Dermis blood vessel endothelial cell (primary cell): ENCODE measurements around the gene TAF11L6. TPM values are rescaled to one million over a fixed set of nuclear protein-coding genes. Genes with fewer than 3 reads are reported as not detected.
"Not testable (repeated sequence)": the region's sequence is repeated elsewhere in the genome, so short reads cannot be mapped to it uniquely, and the experiment has no call there.

Experiments
- DNase-seq: peaks from one replicate; pipeline ENCODE4 v3.0.0; 2010
- total RNA-seq: library from RNA; depleted of rRNA; stranded (reverse); fragments of >200 nt; gene quantifications from 2 replicates; pipeline ENCODE4 v1.2.3, GENCODE V29; 2014

Gene TAF11L6
- total RNA-seq, result not detected in 2 replicates

DNA sequence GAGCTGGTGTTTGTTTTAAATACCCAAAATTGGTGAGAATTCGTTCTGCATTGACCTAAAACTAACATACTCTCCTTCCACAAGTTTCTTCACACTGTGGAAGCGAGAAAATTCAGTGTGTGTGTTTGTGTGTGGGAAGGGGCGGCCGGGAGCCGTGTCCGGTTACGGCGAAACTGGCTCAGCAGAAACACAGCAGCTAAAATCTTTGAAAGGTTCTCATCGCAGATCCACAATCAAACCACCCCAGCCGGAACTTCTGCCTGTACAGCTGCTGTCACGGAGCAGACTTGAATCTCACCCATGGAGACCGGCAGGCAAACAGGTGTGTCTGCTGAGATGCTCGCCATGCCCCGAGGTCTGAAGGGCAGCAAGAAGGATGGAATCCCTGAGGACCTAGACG lies at the start of gene TAF11L6:
TAF11L6 (plus strand) TSS at position 301 of the 400 bp plus-strand sequence.
- not testable (repeated sequence) for DNase-seq

DNA sequence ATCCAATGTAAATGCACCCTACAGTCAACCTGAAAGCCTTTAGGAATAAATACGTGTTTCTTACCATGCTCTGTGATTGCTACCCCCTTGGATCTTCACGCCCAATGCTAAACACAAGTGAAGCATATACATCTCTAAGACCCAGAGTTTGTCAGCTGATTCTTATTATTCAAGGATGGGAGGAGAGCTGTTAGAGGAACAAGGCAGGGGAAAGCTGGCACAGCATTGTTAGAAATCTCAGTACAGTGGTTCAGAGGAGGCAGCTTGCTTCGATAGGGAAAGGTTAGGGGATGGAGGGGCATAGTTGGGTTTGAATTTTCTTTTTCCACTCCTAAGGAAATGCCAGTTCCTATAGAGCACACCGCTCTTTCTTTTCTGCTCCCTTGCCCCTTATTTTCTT lies 47.1 kb upstream of the TAF11L6 start:
- no peak for DNase-seq

DNA sequence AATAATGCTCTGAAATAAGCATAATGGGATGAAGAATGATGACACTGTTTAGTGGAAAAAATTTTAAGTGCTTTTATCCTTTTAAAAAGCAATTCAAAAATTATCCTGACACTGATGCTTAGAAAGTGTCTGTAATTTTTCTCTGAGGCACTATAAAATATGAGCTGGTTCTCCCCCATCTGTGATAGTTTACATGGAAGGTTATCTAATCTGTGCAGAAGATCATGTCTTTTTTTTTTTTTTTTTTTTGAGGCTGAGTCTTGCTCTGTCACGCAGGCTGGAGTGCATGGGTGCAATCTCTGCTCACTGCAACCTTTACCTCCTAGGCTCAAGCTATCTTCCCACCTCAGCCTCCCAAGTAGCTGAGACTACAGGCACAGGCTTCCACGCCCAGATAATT lies 45.7 kb upstream of the TAF11L6 start:
- DNase-seq, result no peak

DNA sequence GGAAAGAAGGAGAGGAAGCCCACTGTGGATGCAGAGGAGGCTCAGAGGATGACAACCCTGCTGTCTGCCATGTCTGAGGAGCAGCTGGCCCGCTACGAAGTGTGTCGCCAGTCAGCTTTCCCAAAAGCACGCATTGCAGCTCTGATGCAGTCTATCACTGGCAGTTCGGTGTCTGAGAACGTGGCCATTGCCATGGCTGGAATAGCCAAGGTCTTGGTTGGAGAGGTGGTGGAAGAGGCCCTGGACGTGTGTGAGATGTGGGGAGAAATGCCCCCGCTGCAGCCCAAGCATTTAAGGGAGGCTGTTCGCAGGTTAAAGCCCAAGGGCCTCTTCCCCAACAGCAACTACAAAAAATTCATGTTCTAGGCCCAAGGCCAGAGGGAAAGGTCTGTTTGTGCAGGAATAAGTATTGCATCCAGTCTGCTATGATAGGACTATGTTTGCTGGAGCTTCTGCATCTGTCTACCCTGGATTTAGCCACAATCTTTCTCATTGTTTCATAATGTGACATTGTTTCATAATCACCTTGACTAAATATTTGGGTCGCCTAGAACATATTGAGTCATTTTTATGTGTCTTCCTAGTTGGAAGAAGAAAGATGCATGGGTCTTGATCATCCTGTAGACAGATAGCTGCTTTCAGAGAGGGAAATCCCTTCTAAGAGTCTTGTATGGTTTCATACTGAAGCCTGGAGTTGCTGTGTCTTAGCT lies 41.9 kb upstream of the TAF11L6 start:
- not testable (repeated sequence) for DNase-seq

DNA sequence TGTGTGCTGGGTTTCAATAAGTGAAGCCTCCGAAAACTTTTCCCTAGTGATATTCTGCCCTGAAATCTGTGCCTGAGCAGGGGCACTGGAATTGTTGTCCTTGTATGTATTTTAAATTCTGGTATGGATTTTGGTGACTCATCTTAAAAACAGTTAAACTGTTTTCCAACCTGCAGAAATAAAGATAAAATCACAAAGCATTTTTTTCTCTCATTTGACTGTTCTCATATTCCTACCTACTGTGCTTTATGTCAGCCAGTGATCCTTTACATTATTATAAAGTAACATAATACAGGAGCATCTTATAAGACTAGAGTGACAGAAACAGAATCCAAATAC lies 41.3 kb upstream of the TAF11L6 start:
- DNase-seq, result no peak

DNA sequence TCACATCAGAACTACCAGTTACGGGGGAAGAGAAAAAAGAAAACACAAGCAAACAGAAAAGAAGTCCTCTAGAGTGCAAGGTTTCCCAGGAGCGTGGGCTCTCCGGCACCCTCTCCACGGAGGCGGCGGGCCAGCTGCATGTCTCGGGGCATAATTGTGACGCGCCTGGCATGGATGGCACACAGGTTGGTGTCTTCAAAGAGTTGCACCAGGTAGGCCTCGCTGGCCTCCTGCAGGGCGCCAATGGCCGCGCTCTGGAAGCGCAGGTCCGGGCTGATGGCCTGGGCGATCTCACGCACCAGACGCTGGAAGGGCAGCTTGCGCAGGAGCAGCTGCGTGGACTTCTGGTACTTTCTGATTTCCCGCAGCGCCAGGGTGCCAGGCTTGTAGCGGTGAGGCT lies 37.2 kb upstream of the TAF11L6 start:
- DNase-seq, result not testable (repeated sequence)

DNA sequence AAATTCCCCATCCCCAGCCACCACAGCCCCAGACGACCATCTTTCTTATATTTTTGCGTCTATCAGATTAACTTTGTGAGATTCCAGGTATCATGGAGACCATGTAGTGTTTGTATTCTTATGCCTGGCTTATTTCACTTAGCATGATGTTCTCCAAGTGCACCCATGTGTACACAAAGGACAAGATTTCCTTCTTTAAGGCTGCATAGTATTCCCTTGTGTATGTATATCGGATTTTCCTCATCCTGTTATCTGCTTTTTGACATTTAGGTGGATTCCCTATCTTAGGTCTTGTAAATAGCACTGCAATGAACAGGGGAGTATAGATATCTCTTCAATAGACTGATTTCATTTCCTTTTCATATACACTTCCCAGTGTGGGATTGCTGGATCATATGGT lies 35.7 kb upstream of the TAF11L6 start:
- DNase-seq, result no peak

DNA sequence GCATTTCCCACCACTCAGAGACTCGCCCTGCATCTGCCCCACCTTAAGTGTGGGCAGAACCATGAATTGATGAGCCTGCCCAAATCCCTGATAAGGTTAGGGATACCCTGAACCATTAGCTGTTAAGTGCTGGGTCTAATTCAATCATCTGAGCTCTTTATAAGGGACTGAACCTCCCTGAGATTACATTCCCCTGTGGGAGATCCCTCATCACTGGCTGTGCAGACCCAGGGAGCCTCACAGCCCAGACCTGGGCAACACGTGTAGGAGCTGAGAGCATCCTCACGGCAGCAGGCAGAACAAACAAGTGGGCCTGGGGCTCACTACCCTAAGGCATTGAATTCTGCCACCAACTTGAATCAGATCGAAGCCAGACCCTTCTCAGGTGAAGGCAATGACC lies 31.0 kb upstream of the TAF11L6 start:
- DNase-seq, result no peak

DNA sequence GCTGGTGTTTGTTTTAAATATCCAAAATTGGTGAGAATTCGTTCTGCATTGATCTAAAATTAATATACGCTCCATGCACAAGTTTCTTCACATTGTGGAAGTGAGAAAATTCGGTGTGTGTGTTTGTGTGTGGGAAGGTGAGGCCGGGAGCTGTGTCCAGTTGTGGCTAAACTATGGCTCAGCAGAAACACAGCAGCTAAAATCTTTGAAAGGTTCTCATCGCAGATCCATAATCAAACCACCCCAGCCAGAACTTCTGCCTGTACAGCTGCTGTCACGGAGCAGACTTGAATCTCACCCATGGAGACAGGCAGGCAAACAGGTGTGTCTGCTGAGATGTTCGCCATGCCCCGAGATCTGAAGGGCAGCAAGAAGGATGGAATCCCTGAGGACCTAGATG lies 30.5 kb upstream of the TAF11L6 start, which contains the start of gene TAF11L2:
TAF11L2 (plus strand) TSS at position 301 of the 400 bp plus-strand sequence.
- not testable (repeated sequence) for DNase-seq

DNA sequence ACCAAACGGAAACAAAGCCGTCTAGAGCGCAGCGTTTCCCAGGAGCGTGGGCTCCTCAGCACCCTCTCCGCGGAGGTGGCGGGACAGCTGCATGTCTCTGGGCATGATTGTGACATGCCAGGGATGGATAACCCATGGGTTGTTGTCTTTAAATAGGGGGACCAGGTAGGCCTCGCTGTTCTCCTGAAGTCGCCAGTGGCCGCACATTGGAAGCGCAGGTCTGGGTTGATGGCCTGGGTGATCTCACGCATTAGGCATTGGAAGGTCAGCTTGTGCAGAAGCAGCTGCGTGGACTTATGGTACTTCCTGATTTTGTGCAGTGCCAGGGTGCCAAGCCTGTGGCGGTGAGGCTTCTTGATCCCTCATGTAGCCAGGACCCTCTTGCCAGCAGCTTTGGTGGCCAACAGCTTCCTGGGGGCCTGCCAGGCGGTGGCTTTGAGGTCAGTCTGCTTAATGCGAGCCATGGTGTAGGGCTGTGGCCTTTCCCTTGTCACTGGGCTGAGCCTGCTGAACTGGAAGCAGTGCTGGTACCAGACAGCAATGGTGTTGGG lies 16.6 kb upstream of the TAF11L6 start:
- DNase-seq, result no peak

DNA sequence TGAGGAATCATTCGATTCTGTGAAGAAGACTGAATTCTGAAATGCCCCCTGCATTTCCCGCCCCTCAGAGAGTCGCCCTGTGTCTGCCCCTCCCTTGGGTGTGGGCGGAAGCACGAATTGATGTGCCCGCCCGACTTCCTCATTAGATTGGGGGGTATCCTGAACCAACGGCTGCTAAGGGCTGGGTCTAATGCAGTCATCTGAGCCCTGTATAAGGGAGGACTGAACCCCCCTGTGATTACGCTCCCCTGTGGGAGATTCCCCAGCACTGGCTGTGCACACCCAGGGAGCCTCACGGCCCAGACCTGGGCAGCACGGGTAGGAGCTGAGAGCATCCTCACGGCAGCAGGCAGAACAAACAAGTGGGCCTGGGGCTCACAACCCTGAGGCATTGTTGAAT lies 10.9 kb upstream of the TAF11L6 start:
- not testable (repeated sequence) for DNase-seq

DNA sequence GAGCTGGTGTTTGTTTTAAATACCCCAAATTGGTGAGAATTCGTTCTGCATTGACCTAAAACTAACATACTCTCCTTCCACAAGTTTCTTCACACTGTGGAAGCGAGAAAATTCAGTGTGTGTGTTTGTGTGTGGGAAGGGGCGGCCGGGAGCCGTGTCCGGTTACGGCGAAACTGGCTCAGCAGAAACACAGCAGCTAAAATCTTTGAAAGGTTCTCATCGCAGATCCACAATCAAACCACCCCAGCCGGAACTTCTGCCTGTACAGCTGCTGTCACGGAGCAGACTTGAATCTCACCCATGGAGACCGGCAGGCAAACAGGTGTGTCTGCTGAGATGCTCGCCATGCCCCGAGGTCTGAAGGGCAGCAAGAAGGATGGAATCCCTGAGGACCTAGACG lies 10.4 kb upstream of the TAF11L6 start, which contains the start of gene TAF11L3:
TAF11L3 (plus strand) TSS at position 301 of the 400 bp plus-strand sequence.
- not testable (repeated sequence) for DNase-seq

DNA sequence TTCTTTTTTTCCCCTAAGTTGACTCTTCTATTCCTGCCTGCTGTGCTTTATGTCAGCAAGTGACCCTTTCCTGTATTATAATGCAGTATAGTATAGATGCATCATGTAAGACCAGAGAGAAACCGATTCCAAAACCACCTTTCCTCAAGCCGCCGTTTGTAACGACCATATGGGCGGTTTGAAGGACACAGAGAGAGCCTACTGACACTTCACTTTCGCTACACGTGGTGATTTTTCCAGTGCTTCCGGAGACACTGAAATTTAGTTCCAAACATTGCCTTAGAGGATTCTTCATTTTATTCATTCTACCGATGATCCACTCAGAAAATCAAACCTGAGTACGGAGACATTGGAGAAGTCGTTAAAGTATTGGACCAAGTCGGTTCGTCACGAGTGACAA lies 9.0 kb upstream of the TAF11L6 start:
- DNase-seq, result not testable (repeated sequence)

DNA sequence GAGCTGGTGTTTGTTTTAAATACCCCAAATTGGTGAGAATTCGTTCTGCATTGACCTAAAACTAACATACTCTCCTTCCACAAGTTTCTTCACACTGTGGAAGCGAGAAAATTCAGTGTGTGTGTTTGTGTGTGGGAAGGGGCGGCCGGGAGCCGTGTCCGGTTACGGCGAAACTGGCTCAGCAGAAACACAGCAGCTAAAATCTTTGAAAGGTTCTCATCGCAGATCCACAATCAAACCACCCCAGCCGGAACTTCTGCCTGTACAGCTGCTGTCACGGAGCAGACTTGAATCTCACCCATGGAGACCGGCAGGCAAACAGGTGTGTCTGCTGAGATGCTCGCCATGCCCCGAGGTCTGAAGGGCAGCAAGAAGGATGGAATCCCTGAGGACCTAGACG lies 7.0 kb upstream of the TAF11L6 start, which contains the start of gene TAF11L4:
TAF11L4 (plus strand) TSS at position 301 of the 400 bp plus-strand sequence.
- DNase-seq, result not testable (repeated sequence)

DNA sequence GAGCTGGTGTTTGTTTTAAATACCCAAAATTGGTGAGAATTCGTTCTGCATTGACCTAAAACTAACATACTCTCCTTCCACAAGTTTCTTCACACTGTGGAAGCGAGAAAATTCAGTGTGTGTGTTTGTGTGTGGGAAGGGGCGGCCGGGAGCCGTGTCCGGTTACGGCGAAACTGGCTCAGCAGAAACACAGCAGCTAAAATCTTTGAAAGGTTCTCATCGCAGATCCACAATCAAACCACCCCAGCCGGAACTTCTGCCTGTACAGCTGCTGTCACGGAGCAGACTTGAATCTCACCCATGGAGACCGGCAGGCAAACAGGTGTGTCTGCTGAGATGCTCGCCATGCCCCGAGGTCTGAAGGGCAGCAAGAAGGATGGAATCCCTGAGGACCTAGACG lies 3.5 kb upstream of the TAF11L6 start, which contains the start of gene TAF11L5:
TAF11L5 (plus strand) TSS at position 301 of the 400 bp plus-strand sequence.
- DNase-seq, result not testable (repeated sequence)

DNA sequence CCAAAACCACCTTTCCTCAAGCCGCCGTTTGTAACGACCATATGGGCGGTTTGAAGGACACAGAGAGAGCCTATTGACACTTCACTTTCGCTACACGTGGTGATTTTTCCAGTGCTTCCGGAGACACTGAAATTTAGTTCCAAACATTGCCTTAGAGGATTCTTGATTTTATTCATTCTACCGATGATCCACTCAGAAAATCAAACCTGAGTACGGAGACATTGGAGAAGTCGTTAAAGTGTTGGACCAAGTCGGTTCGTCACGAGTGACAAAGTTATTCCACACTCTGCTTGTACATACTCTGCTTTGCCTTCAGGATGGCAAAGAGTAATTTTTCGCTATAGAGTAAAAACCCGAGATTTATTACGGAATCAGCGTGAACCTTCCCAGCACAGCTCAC lies 2.0 kb upstream of the TAF11L6 start:
- peak; percentile 26 for DNase-seq

Other genes starting within 250 kb of the TAF11L6 start
- not detected in 2 replicates for gene TAF11L2, start 30.4 kb upstream of the TAF11L6 start, total RNA-seq
- gene TAF11L3, start 10.3 kb upstream of the TAF11L6 start, total RNA-seq, result not detected in 2 replicates
- gene TAF11L4, start 6.9 kb upstream of the TAF11L6 start, total RNA-seq, result not detected in 2 replicates
- not detected in 2 replicates for gene TAF11L5, start 3.4 kb upstream of the TAF11L6 start, total RNA-seq
- not detected in 2 replicates for gene TAF11L7, start 57.1 kb downstream of the TAF11L6 start, total RNA-seq
- not detected in 2 replicates for gene TAF11L8, start 62.3 kb downstream of the TAF11L6 start, total RNA-seq
- not detected in 2 replicates for gene TAF11L9, start 65.7 kb downstream of the TAF11L6 start, total RNA-seq
- not detected in 2 replicates for gene TAF11L10, start 69.2 kb downstream of the TAF11L6 start, total RNA-seq
- gene TAF11L11, start 75.5 kb downstream of the TAF11L6 start, total RNA-seq, result not detected in 2 replicates
- gene TAF11L12, start 81.7 kb downstream of the TAF11L6 start, total RNA-seq, result not detected in 2 replicates
- gene TAF11L13, start 103.4 kb downstream of the TAF11L6 start, total RNA-seq, result not detected in 2 replicates
- gene TAF11L14, start 105.8 kb downstream of the TAF11L6 start, total RNA-seq, result not detected in 2 replicates